Stimulated activated CD4-positive, alpha-beta T cell treated with anti-CD3 and anti-CD28 coated beads, Interleukin-1b, Interleukin-23, amount 100 ng/mL, for 4 hours (primary cell): Measurements from ENCODE around the gene PATJ.

Experiments used
- DNase-seq, 2 donors: peaks; one replicate each; pipeline ENCODE4 v3.0.0-alpha.2; 2020; ENCODE audit warnings: low read depth in 2 of 2

The PATJ gene

GRCh38 chr1:62043154-62043553 lies 300.9 kb downstream of the PATJ start:
- DNase-seq = no peak

- no peak for DNase-seq
Observed at GRCh38 chr1:62045574-62045973, 303.3 kb downstream of the PATJ start.

GRCh38 chr1:62046927-62047326 lies 304.6 kb downstream of the PATJ start:
- no peak for DNase-seq

DNA sequence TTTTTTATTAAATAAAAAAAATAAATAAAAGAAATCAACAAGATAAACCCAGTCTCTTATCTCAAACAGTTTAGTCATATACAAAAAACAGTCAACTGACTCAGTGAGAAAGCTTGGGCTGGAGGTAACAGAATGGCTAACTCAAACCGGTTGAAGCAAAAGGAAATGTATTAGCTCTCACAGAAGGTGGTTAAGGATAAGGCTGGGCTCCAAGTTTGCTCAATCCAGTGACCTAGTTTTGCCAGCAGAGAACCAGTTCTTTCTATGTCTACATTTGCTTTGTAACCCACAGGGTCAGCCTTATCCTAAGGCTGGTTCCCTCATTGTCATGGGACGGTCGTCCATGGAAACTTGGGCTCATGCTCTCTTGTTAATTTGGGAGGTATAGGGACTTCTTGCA lies 307.9 kb downstream of the PATJ start:
- DNase-seq = no peak

- no peak for DNase-seq
Observed at GRCh38 chr1:62052946-62053345, 310.7 kb downstream of the PATJ start.

DNA sequence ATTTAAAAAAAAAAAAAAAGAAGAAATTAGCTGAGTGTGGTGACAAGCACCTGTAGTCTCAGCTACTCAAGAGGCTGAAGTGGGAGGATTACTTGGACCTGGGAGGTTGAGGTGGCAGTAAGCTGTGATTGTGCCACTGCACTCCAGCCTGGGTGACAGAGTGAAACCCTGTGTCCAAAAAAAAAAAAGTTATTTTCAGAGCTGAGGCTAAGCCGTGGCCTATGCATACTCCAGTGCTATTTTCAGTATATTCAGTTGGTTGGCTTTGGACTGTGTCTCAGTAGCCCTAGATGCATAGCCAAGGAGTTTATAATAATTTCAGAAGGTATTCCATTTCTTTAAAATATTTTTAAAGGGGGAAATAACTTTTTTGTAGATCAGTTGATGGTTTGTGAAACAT lies 311.9 kb downstream of the PATJ start:
- no peak for DNase-seq

DNA sequence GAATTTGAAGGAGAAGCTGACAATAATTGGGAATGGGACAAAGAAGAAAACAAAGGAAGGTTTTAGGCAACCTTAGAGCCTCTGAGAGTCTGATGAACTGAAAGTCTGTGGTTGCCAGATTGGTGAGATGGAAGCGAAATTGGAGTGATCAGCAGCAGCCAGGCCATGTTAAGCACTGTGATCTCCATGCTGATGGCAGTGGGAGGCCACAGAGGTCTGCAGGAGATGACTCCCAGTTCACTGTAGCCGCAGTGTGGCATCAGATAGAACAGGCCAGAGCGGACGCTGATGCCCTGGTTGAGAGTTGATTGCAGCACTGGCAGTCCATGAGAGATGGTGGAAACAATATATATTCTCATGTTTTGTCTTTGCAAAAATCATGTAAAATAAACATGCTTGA lies 314.9 kb downstream of the PATJ start:
- no peak for DNase-seq

DNA sequence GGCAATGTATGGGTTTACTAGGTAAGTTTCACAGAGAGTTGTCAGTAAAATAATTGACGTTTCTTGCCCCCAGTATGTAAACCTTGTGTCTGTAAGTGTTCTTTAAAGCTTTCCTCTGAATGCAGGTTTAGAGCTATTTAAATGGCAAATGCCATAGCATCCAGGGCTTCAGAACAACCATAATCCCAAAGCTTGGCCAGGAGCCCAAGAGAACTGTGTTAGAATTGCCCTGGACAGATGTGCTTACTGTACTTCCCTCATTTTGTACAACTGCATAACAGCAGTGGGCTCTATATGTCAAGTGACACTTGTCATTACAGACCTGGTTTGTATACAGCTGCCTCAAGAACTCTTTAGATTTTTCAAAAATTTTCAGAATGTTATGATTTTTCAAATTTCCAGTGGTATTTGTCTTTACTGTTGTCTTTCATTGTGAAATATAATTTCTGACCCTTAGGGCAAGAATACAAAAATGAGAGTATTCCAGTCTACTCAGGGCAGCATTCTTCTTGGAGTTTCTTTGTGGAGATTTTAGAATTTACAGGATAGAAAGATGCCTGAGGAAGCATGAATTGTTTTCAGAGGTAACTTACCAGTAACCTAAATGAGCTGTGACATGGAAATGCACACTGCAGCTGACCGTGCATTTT lies 315.5 kb downstream of the PATJ start:
- DNase-seq = no peak

DNA sequence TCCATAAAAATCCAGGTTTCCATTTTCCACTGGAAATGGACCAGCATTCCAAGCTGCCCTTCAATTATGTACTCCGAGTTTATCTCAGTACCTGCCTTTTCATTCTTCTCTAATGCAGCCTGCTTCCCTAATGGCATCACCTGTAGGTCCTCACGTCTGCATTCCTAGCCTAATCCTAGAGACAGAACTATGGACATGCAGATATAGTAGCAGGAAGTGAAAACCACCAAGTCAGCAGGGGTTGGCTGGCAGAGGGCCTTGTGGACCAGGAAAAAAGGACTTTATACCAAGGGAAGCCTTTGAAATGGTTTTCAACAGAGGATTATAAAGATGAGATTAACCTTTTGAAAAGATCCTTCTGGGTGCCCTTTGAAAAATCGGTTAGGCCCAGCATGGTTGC lies 316.7 kb downstream of the PATJ start:
- no peak for DNase-seq

DNA sequence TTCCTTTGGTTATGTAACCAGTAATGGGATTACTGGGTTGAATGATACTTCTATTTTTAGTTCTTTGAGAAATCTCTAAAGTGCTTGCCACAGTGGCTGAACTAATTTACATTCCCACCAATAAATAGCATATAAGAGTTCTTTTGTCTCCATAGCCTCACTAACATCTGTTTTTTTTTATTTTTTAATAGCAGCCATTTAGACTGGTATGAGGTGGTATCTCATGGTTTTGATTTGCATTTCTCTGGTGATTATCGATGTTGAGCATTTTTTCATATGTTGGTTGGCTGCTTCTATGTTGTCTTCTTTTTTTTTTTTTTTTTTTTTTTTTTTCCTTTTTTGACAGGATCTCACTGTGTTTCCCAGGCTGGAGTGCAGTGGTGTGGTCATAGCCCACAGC lies 319.8 kb downstream of the PATJ start:
- no peak for DNase-seq

- DNase-seq = no peak
Observed at GRCh38 chr1:62064829-62065407, 322.6 kb downstream of the PATJ start.

DNA sequence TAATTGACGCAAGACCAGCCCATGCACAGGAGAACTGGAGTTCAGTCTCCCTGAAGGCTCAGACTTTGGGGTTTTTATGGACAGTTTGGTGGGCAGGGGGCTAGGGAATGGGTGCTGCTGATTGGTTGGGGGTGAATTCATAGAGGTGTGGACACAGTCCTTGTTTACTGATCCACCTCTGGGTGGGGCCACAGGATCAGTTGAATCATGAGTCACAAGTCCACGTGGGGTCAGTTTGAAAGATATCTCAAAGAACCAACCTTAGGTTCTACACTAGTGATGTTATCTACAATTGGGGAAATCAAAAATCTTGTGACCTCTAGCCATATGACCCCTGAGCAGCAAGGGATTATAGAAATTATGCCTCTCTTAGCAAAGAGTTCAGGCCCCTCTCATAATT lies 324.4 kb downstream of the PATJ start:
- no peak for DNase-seq

- no peak for DNase-seq
Observed at GRCh38 chr1:62068416-62068843, 326.1 kb downstream of the PATJ start.

GRCh38 chr1:62068978-62069377 lies 326.7 kb downstream of the PATJ start:
- DNase-seq = no peak

DNA sequence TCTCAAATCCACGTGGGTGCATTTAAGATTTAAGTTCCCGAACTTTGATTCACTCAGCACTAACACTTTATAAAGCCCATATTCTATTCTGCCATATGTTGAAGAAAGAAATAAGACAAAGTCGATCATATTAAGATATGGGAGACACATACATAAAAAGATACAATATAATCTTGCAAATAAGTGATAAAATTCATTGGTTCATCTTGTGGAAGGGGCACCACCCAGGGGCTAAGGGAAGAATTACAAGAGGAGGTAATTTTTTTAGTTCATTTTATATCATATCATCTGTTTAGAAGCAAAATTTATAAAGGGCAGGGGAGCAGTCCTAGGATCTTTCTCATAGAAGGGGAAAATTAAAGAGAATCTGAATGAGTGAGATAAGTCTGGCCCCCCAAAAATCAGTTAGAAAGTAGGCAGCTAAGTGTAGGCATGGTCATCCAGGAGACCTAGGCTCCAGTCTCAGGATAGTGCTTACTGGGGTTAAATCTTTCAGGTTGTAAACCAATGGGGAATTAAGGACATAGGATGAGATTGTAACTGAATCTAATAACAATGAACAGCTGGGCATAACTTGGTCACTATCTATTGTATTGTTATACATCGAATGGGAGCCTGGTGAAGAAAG lies 328.2 kb downstream of the PATJ start:
- DNase-seq = no peak

- DNase-seq = no peak
Observed at GRCh38 chr1:62071695-62072094, 329.4 kb downstream of the PATJ start.

DNA sequence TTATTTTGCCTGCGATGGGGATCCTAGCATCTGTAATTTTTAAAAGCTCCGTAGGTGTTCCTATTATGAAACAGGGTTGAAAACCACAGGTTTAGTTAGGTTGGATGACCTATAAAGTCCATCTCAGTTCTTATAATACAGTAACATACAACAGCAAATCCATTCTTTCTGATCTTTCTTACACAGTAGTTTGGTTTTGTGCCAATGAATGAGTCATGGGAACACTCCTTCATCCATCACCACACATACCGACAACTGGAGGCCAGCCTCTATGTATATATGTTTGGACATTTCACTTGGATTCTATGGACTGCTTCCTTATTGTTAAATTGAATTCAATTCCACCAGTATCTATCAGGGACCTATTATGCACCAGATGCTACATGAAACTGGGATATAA lies 334.0 kb downstream of the PATJ start:
- DNase-seq = no peak

DNA sequence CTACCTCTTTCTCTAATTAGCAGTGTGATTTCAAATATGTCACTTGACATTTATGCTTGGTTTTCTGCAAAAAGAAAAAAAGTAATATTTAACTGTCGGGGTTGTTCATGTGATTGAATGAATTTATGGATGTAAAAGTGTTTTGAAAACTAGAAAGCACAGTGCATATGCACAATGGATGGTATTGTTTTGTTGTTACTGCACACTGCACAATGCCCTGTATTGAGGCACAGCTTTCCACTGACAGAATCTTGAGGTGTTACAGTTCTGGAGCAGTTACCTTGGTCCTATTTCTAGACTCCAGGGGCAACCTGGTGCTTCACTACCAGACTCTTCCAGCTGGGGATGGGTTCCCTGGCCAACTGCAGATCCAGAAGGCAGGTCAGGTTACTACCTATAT lies 335.5 kb downstream of the PATJ start:
- DNase-seq = no peak

DNA sequence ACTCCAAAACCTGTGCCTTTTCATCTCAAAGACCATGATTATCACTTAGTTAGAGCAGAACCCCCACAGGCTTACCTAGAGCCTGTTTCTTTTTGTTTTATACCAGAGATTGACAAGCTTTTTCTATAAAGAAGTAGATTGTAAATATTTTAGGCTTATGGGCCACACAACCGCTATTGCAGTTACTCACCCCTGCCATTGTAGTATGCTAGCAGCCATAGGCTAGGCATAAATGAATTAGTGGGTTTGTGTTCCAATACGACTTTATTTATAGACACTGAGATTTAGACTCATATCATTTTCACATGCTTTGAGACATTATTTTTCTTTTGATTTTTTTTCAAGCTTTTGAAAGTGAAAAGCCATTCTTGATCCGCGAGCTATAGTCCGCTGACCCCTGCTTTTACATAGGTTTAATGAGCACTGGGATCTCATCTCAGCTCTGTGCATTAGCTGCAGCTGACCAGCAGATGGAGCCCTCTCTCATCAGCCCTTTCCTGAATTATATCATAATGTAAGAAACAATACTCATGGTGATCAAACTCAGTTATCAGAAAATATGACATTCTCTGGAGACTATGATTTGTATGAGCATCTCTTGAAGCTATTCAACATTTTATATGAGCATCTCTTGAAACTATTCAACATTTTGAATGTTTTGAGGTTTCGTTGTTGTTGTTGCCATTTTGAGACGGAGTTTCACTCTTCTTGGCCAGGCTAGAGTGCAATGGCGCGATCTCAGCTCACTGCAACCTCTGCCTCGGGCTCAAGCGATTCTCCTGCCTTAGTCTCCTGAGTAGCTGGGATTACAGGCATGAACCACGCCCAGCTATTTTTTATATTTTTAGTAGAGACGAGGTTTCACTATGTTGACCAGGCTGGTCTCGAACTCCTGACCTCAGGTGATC lies 340.4 kb downstream of the PATJ start:
- peak; percentile 12 to 17 for DNase-seq

DNA sequence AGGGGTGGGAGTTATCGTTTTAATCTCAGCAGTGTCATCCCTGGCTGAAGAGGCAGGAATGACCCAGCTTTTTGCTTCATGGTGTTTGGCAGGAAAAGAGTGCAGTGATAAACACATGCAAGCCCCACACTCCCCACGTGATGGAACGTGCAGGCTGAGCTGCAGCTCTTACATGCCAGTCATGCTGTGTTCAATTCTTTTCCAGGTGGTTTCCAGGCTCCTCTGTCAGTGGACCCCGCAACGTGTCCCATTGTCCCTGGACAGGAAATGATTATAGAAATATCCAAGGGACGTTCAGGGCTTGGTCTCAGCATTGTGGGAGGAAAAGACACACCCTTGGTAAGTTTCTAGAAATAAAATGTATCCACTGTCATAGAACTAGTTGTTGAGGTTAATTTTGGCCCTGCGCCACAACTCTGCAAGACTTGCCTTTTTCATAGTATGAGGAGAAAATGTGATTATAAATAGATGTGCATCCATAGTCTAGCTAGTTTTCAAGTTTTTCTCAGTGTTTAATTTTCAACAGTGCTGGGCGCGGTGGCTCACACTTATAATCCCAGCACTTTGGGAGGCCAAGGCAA lies 342.1 kb downstream of the PATJ start:
- DNase-seq = no peak

DNA sequence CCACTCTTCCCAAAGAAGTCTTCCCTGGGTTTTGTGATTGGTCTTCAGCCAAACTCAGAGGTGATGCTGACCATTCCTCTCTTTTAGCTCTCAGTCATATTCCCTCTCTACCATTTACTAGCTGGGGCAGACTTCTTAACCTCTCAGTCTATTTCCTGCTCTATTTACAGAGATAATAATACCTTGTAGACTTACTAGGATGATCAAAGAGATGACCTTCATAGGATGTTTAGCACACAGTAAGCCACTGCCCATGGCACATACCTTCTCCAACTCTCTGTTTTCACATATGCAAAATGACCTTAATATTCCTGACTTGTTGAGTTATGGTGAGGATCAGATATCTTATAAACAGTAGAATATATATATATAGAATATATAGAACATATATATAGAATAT lies 346.2 kb downstream of the PATJ start:
- DNase-seq = no peak

DNA sequence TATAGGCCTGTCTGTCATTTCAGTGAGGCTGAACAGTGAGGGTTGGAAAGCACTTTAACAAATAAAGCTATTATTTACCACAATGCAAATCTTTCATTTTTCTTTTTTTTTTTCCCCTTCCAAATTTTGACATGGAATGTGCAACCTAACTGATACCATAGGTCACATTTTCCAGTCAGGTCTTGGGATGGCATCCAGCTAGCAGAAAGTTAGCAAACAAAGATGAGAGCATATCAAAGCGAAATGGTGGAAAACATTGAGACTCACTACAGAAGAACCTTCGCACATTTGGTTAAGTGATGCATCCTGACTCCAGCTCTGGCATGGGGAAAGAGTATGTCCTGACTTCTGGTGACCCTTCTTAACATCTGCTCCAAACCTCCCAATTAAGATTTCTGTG lies 347.3 kb downstream of the PATJ start:
- no peak for DNase-seq
